Esophagus squamous epithelium (tissue), 4 donors: ENCODE measurements around the gene SLC38A1.

Source experiments
- POLR2A ChIP-seq, 4 donors: fragments of 450-650 bp; IDR thresholded peaks; one replicate each; pipeline ENCODE4 v1.6.1; 2017; ENCODE audit warnings: antibody characterized with exemption in 4 of 4, mild to moderate bottlenecking in 4 of 4, moderate library complexity in 3 of 4
- TF ChIP-seq, protein P1 (sequence below), 6 experiments: fragments of 450-650 bp in 4 of 6; fragments of 200-600 bp in 2 of 6; sonication (generic) in 2 of 6; IDR thresholded peaks; one replicate each; pipeline ENCODE4 v1.5.1; 2016 to 2019; ENCODE audit warnings: antibody characterized with exemption in 6 of 6, mild to moderate bottlenecking in 4 of 6, moderate library complexity in 4 of 6

DNA sequence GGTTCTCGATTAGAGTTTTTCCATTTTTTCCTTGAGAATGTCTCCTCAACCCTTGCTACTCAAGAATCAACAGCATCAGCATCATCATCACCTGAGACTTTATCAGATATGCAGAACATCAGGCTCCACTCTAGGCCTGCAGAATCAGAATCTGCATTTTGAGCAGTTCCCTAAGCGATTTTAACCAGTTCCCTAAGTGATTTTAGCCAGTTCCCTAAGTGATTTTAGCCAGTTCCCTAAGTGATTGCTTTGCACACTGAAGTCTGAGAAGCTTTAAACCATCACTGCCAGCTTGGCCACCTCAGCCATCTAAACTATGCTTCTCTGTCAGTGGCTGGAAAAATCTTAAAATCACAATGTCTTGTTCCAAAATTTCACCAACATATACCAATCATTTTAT is 29.4 kb upstream of the SLC38A1 start:
- TF ChIP-seq, protein P1, sequence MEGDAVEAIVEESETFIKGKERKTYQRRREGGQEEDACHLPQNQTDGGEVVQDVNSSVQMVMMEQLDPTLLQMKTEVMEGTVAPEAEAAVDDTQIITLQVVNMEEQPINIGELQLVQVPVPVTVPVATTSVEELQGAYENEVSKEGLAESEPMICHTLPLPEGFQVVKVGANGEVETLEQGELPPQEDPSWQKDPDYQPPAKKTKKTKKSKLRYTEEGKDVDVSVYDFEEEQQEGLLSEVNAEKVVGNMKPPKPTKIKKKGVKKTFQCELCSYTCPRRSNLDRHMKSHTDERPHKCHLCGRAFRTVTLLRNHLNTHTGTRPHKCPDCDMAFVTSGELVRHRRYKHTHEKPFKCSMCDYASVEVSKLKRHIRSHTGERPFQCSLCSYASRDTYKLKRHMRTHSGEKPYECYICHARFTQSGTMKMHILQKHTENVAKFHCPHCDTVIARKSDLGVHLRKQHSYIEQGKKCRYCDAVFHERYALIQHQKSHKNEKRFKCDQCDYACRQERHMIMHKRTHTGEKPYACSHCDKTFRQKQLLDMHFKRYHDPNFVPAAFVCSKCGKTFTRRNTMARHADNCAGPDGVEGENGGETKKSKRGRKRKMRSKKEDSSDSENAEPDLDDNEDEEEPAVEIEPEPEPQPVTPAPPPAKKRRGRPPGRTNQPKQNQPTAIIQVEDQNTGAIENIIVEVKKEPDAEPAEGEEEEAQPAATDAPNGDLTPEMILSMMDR (IDR thresholded peaks at IDR 0.05), result no peak
- no peak for TF ChIP-seq POLR2A (IDR thresholded peaks at IDR 0.05)
